WERI-Rb-1 (cell line): ENCODE results near the gene KLHL6.
A peak's percentile ranks its signal among the peaks of the same experiment; 100 is the strongest.

ENCODE experiments used
- DNase-seq: peaks from one replicate; pipeline ENCODE4 v3.0.0-alpha.2; 2020
- H3K27ac ChIP-seq: fragments of 250-450 bp; sonication (Bioruptor Pico); 2 replicates; pipeline ENCODE4 v1.5.1; 2020; ENCODE audit warnings: mild to moderate bottlenecking, moderate library complexity
- H3K27me3 ChIP-seq: fragments of 250-450 bp; sonication (Bioruptor Pico); 2 replicates; pipeline ENCODE4 v1.5.1; 2021; ENCODE audit warnings: mild to moderate bottlenecking, low read depth, moderate library complexity; ENCODE audit not compliant: insufficient read depth, severe bottlenecking
- H3K36me3 ChIP-seq: fragments of 250-450 bp; sonication (Bioruptor Pico); 2 replicates; pipeline ENCODE4 v1.5.1; 2020; ENCODE audit warnings: mild to moderate bottlenecking, moderate library complexity
- H3K4me3 ChIP-seq: 2 replicates; pipeline ENCODE4 v1.5.1; 2011; ENCODE audit warnings: low read depth, mild to moderate bottlenecking, control low read depth, low read length
- H3K9me3 ChIP-seq: fragments of 250-450 bp; sonication (Bioruptor Pico); 2 replicates; pipeline ENCODE4 v1.5.1; 2021; ENCODE audit warnings: mild to moderate bottlenecking, moderate library complexity; ENCODE audit not compliant: severe bottlenecking
- TF ChIP-seq, protein P1 (sequence below): IDR thresholded peaks from 2 replicates; pipeline ENCODE4 v1.5.1; 2011; ENCODE audit warnings: low read depth, mild to moderate bottlenecking, control low read depth, inconsistent platforms, low read length

The KLHL6 gene

DNA sequence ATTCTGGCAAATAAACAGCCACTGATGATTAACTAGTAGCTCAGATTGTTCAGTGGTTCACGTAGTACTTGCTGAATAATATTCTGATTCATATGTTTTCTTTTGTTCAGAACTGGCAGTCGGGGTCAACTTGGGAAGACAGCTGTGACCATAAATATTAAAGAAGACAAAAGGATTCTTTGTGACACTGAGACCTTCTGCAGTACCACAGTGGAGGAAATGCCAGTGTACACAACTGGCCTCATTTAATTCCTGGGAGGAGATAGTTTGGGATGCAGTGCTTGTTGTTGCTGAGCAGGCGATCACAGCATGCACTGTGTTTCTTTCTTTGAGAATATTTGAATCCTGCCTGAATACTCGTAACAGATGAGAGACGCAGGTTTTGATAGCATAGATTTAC is 100.4 kb downstream of the KLHL6 start:
- H3K27me3 ChIP-seq = no peaks in the 10 kb centered on the region
- no peak for DNase-seq
- no peak overlapping the region for H3K27ac ChIP-seq
- H3K9me3 ChIP-seq = no peaks in the 10 kb centered on the region
- peaks cover 33% of the 10 kb centered on the region for H3K36me3 ChIP-seq
- TF ChIP-seq, protein P1, sequence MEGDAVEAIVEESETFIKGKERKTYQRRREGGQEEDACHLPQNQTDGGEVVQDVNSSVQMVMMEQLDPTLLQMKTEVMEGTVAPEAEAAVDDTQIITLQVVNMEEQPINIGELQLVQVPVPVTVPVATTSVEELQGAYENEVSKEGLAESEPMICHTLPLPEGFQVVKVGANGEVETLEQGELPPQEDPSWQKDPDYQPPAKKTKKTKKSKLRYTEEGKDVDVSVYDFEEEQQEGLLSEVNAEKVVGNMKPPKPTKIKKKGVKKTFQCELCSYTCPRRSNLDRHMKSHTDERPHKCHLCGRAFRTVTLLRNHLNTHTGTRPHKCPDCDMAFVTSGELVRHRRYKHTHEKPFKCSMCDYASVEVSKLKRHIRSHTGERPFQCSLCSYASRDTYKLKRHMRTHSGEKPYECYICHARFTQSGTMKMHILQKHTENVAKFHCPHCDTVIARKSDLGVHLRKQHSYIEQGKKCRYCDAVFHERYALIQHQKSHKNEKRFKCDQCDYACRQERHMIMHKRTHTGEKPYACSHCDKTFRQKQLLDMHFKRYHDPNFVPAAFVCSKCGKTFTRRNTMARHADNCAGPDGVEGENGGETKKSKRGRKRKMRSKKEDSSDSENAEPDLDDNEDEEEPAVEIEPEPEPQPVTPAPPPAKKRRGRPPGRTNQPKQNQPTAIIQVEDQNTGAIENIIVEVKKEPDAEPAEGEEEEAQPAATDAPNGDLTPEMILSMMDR = no peak
- H3K4me3 ChIP-seq = no peak overlapping the region

DNA sequence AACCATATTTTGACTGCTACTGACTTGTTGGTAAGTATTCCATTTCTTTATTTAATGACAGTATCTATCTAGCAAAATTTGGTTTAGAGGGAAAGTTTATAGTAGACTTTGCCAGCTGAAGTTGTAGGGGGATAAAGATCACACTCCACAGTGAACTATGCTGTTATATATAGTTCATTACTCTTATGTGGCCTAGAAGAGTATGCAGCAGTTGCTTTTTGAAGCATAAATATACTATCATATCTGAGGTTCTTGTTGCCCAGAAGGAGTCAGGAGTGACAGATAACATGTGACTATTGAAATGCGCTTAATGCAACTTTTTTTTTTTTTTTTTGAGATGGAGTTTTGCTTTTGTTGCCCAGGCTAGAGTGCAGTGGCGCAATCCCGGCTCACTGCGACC is 101.4 kb downstream of the KLHL6 start:
- peaks cover 33% of the 10 kb centered on the region for H3K36me3 ChIP-seq
- no peak for DNase-seq
- H3K27ac ChIP-seq = no peak overlapping the region
- H3K9me3 ChIP-seq = no peaks in the 10 kb centered on the region
- H3K4me3 ChIP-seq = no peak overlapping the region
- TF ChIP-seq, protein P1 = no peak
- H3K27me3 ChIP-seq = no peaks in the 10 kb centered on the region

DNA sequence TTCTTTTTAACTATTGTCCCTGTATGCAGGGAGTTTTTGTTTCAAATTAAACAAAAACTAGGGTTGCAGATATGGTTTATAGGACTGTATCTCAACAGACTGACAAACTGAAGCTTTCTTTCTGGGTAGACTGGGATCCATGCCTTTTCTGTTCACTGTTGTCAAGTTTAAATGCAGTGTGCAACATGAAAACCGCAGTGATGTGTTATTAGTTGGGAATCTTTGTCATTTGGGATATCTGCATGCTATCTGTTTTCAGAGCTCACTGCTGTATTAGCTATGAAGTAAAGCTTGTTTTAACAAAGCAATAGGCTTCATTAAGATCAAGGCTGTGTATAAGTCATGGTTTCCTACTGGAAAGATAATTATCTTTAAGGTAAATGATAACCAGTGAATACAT is 105.7 kb downstream of the KLHL6 start:
- Histone ChIP-seq H3K36me3 (peaks cover 22% of the 10 kb centered on the region), H3K27ac (no peak overlapping the region), H3K4me3 (no peak overlapping the region), H3K9me3 (no peaks in the 10 kb centered on the region), H3K27me3 (no peaks in the 10 kb centered on the region)
- TF ChIP-seq, protein P1 = no peak
- no peak for DNase-seq

DNA sequence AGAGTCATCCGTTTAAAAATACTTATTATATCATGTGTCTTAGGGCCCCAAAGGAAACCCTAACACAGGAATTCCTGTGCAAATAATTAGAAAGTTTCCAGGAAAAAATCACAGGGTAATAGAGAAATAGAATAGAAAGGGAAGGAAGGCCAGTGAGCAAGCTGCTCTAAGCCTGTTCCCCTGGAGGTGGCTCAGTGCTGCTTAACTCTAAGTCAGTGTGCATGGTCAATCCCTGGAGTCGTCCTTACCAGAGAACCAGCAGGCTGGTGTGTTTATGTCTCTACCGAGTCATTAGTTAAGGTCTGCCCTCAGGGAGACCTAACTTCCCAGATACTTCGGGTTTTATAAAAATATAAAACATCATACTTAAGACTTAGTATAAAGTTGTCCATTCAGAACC is 106.1 kb downstream of the KLHL6 start:
- TF ChIP-seq, protein P1 = no peak
- Histone ChIP-seq H3K27me3 (no peaks in the 10 kb centered on the region), H3K9me3 (no peaks in the 10 kb centered on the region), H3K27ac (no peak overlapping the region), H3K4me3 (no peak overlapping the region), H3K36me3 (peaks cover 18% of the 10 kb centered on the region)
- no peak for DNase-seq

DNA sequence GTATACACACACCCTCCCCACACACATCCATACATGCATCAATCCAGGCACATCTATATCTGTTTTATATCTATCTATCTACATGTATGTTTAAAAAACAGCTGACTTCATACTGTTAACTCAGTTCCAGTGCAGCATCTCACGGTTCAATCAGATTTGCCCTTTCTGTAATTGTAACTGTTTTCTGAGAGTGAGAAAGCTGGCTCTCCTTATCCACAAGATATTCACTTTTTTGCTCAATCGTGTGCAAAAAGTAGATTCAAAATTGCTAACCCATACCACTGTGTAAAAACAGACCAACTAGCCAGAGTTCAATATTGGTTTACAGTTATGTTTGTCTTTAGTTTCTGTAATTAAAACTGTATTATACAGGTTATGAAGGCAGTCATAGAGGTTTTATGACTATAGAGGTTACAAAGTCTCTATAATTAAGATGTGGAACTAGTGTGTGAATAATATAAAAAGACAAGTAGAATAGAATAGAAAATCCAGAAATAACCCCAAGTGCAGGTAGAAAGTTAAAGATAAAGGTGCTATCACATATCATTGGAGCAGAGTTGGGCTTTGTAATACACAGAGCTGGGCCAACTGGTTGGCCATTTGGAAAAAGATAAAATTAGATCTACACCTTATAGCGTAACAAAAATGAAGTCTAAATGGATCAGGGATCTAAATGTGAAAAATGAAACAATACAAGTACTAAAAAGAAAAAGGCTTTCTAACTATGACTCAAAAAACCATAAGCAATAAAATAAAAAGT is 107.0 kb downstream of the KLHL6 start:
- H3K9me3 ChIP-seq = peaks cover 4% of the 10 kb centered on the region
- H3K27ac ChIP-seq = no peak overlapping the region
- TF ChIP-seq, protein P1 = no peak
- H3K27me3 ChIP-seq = no peaks in the 10 kb centered on the region
- H3K36me3 ChIP-seq = peaks cover 18% of the 10 kb centered on the region
- DNase-seq = no peak
- H3K4me3 ChIP-seq = peak overlapping the region; percentile 85
